Stimulated activated CD8-positive, alpha-beta memory T cell treated with anti-CD3 and anti-CD28 coated beads, Interleukin-7, amount 100 ng/mL, for 1 hour (primary cell): ENCODE results near the gene C1QB.

ENCODE experiments used
- DNase-seq, 2 donors: peaks; one replicate each; pipeline ENCODE4 v3.0.0-alpha.2; 2020; ENCODE audit warnings: low read depth in 2 of 2

The C1QB gene

DNA sequence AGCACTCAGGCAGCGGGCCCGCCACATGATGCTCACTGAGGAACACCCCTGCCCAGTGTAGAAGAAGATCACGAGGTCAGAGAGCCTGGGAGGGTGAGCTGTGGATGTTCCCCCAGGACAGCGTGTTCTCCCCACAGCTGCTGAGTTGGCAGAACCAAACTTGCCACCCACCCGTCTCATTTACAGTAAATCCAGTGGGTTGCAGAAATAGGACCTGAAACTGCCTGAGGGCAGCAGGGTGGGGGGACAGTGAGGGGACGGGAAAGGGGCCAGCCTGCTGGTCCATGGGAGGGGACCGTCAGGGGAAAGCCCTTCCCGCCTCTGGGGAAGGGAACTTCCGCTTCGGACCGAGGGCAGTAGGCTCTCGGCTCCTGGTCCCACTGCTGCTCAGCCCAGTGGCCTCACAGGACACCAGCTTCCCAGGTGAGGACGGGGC is at the start of gene C1QB:
C1QB (plus strand) TSS at position 356 of the 436 bp plus-strand sequence. CDS start 6,227 bp downstream, outside the sequence.
- DNase-seq, result no peak

GRCh38 chr1:22606161-22606560 is 46.9 kb upstream of the C1QB start:
- no peak for DNase-seq

- no peak for DNase-seq
Measured at GRCh38 chr1:22607154-22607553, 45.9 kb upstream of the C1QB start.

- DNase-seq, result no peak
Measured at GRCh38 chr1:22608361-22608760, 44.7 kb upstream of the C1QB start.

DNA sequence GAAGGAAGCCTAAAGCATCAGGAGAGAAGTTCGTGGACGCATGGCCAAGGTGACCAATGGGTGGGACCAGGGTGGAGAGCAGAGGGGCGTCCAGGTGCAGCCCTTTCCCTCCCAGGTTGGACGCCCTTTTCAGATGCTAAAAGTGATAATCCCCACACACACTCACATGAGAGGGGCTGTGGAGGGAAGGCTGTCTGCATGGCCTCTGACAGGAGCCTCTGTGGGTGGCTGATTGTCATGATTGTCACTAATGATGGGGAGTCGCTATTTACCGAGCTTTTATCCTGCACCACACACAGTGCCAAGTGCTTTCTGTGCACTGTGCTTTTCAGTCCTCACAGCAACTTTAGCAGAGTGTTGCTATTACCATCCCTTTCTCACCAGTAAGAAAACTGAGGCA is 43.7 kb upstream of the C1QB start:
- DNase-seq, result no peak

GRCh38 chr1:22611530-22611947 is 41.5 kb upstream of the C1QB start:
- DNase-seq, result no peak

DNA sequence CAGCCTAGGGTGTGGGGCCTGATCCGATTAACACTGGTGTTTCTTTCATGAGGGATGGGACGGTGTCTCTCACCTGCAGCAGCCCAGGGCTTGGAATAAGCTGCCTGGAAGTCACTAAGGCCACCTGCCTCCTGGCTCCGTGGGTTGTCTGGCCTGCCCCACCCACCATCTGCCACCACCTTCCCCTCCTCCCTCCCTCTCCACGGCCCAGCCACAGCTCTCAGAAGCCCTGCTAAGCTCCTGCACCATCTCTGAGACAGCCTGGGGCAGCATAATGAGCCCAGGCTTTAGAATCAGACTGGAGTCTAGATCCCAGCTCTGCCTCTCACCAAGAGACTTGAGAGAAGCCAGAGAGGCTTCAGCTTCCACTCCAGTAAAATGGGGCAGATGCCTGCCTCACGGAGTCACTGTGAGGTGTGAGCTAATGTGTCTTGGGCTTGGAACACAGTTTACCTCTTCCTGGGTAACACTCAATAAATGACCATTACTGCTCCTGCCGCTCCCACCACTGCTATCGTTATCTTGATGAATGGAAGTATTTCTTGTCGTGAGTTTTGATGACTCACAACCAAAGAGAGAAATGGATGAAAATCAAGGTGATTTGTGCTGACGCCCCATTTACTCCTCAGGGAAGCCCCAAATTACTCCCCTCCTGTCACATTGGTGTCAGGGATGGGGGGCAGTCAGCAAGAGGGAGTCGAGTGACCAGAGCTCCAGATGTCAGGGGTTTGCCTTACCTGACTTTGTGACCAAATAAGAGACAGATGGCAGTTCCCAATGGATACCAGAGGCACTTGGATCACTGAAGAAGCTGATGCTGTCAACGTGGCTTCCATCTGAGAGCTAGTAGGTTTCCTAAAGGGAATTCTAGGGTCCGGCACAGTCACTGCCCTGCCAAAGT is 40.1 kb upstream of the C1QB start:
- no peak for DNase-seq

DNA sequence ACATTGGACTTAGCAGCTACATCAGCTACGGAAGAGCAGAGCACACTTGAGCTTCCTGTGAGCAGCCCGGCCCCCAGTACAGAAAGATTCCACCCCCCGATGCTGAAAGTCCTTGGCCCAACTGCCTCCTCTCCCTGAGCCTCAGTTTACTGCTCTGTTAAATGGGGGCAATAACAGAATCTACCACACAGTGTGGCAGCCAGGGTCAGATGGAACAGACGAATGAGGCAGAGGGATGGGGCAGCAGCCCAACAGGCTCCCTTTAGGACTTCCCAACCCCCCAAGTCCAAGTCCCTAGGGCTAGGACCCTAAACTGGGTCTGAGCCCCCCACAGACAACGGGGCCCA is 39.5 kb upstream of the C1QB start:
- DNase-seq, result no peak

DNA sequence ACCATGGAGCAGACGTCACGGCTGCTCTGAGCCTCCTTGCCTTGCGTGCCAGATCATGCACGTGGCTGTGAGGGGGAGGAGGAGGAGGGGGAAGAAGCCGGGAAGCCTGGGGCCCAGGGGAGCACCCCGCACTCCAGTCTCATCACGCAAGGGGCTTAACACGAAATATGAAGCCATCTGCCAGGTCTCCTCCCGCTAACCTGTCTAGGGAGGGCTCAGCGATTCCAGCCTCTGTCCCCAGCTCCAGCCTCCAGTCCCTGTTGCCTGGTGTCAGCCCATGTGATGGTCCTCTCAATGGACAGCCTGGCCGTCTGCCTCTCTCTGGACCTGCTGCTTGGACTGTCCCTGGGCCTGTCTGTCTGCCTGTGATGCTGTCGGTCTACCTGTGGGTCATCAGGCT is 39.1 kb upstream of the C1QB start:
- DNase-seq, result no peak

GRCh38 chr1:22615886-22616285 is 37.1 kb upstream of the C1QB start:
- DNase-seq, result no peak

GRCh38 chr1:22616571-22616970 is 36.5 kb upstream of the C1QB start:
- DNase-seq, result no peak

DNA sequence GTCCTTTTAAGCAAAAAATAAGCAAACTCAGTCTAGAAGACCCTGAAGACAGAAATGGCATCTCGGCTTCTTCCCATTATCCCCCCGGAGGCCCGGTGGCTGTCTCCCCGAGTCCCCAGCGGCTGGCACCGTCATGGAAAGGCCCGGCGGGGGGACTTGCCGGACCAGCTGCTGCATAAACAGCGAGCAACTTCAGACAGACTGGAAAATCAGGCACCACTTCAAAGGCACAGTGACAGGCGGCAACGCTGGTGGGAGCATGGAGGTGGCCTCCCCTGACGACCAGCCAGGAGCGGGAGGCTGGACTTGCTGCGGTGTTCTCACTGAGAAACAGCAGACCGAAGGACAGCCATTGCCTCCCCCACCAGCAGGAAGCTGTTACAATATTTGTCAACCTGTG is 35.0 kb upstream of the C1QB start:
- no peak for DNase-seq

DNA sequence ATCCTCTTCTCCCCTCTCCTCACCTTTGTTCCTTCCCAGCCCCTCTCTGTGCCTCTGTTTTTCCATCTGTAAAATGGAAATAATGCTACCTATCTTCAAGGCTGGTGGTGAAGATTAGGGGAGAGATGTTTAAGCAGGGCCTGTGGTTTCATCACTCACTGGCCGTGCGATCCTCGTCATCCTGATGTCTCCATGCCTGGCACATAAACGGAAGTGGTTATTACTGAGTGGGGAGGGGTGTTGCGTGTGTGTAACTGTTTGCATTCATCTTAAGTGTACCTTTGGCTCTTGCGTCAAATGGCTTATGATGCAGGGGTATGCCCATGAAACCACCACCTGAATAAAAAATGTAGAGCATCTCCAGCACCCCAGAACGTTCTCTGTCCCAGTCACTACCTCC is 33.8 kb upstream of the C1QB start:
- no peak for DNase-seq

DNA sequence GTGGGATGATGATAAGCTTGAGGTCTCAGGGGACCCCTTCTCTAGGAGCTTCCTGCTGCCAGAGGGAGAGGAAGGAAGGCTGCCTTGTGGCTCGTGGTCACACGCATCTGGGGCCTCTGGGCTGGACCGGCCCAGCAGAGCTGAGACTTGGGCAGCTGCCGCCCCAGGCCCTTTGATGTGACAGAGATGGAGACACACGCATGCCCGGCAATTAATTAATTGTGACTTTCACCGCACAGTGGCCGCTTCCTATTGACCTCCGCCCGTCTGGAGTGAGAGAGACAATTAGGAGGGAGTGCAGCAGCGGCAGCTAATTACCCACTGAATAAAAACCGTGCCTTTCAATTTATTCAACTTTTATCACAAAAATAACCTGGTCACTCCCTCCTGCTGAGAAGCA is 33.2 kb upstream of the C1QB start:
- no peak for DNase-seq

DNA sequence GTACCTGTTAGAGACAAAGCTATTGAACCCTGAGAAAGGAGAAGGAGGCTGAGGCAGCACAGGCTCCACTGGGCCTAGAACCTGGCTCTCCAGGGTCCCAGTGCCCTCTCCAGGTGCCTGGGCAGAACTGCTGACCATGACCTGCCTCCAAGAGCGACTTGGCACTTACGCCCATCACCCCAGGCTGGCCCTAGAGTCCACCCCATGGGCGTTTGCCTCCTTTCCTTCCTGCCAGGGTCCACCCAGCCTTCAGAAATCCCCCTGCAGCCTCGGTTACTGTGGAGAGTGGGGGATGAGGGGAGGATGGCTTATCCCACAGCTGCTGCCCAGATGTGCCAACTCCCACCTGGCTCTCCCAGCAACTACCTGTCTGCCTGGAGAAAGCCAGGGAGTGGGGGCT is 31.3 kb upstream of the C1QB start:
- no peak for DNase-seq

DNA sequence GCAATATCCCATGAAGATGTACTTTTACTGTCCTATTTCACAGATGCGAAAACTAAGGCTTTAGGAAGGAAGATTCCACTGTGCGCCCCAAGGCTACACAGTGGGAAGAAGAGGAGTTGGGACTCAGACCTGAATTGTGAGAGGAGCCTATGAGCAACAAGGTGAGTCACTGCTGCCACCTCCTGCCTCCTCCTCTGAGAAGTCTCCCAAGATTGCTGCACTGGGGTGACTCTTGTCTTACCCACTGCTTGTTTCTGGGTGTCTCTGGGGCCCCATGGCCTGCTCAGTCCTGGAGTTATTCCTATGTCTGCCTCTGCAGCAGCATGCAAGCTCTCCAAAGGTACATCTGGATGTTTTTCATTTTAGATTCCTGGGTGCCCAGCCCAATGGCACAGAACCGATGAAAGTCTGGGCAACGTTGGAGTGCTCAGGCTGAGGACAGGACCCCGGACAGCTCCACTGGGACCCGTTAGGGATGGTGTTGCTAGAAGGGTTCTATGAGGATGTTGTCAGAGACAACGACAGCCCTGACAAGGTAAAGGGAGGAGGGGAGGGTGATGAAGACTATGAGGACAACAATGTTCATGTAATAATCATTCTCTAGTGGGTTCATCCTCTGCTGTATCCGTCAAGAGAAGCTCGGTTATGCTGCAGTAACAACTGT is 27.6 kb upstream of the C1QB start:
- no peak for DNase-seq

GRCh38 chr1:22626237-22627157 is 26.5 kb upstream of the C1QB start:
- no peak for DNase-seq

- no peak for DNase-seq
Measured at GRCh38 chr1:22627331-22627730, 25.7 kb upstream of the C1QB start.

DNA sequence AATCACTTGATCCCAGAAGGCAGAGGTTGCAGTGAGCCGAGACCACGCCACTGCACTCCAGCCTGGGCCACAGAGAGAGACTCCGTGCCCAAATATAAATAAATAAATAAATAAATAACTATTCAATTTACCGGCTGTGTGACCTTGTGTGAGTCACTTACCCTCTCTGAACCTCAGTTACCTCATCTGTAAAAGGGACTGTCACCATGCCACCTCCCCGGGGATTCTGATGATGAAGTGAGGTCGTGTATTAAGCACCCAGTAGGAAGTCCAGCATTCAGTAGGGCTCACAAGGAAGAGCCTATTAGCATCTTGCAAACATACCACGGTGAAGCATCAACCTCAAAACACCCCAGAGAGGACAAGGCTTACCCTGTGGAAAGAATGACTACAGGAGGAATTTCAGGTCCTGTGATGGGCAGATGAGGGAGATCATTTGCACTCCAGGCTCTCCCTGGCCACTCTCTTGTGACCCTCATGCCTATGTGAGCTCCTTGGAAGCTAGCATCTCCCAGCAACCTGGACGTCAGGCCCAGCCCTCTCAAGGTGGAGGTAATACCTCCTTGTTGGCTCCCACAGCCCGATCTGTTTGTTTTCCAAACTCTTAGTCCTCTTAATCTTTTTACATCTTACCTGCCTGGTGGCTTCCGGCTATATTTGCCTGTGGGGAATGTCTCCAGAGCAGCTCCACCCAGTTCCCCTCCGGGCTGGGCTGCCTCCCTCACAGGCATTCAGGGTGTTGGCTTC is 24.2 kb upstream of the C1QB start:
- no peak for DNase-seq

DNA sequence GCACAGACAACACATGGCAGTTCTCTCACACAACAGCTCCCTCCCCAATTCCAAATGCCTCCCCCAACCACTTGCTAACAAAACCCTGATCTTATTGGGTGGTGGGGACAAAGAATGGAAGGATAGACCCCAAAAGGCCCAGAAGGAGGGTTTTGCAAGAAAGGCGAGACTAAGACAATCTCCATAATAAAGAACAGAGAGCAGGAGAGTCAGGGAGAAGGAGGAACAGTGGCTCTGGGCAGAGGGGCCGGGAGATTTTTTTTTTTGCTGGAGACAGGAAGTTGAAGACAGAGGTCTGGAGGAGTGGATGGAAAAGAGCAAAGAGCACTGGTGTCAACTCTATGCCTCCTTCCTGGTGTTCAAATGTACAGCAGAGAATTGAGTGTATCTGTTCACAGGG is 23.1 kb upstream of the C1QB start:
- DNase-seq, result no peak

GRCh38 chr1:22633697-22634463 is 19.2 kb upstream of the C1QB start:
- DNase-seq, result no peak
